Liver (tissue), 9 donors: ENCODE results near the gene VDAC1. TPM values are rescaled to one million over a fixed set of nuclear protein-coding genes. Genes with fewer than 3 reads are reported as not detected.
A peak's percentile ranks its signal among the peaks of the same experiment; 100 is the strongest.

Source experiments
- DNase-seq: peaks from one replicate; pipeline ENCODE4 v3.0.0-alpha.2; 2017; ENCODE audit warnings: low spot score
- H3K27ac ChIP-seq, 2 donors: one replicate each; pipeline ENCODE4 v1.7.0; 2013; ENCODE audit warnings: inconsistent platforms in 2 of 2, low read length in 2 of 2, control low read depth in 1 of 2, low read depth in 1 of 2, mild to moderate bottlenecking in 1 of 2
- H3K27me3 ChIP-seq, 4 donors: one replicate each; pipeline versions ENCODE4 v1.6.1 to v1.7.0; 2013; ENCODE audit warnings: low read length in 3 of 4, inconsistent platforms in 1 of 4, mild to moderate bottlenecking in 1 of 4, moderate library complexity in 1 of 4; ENCODE audit not compliant: control insufficient read depth in 4 of 4, insufficient read depth in 4 of 4
- H3K36me3 ChIP-seq, 4 donors: one replicate each; pipeline versions ENCODE4 v1.6.1 to v1.7.0; 2013; ENCODE audit warnings: low read length in 3 of 4, mild to moderate bottlenecking in 3 of 4, low read depth in 1 of 4, moderate library complexity in 1 of 4; ENCODE audit not compliant: control insufficient read depth in 4 of 4, insufficient read depth in 3 of 4
- H3K4me1 ChIP-seq, 4 donors: one replicate each; pipeline versions ENCODE4 v1.6.1 to v1.7.0; 2013; ENCODE audit warnings: low read length in 3 of 4, mild to moderate bottlenecking in 3 of 4, moderate library complexity in 1 of 4; ENCODE audit not compliant: control insufficient read depth in 4 of 4, insufficient read depth in 4 of 4
- H3K4me3 ChIP-seq, 3 donors: one replicate each; pipeline versions ENCODE4 v1.6.1 to v1.7.0; 2013; ENCODE audit warnings: low read length in 3 of 3, control low read depth in 1 of 3, low read depth in 1 of 3, mild to moderate bottlenecking in 1 of 3
- H3K9ac ChIP-seq, 2 donors: one replicate each; pipeline ENCODE4 v1.7.0; 2013; ENCODE audit warnings: low read length in 2 of 2, mild to moderate bottlenecking in 2 of 2, moderate library complexity in 2 of 2, control low read depth in 1 of 2, low read depth in 1 of 2
- H3K9me3 ChIP-seq, 4 donors: one replicate each; pipeline versions ENCODE4 v1.6.1 to v1.7.0; 2013; ENCODE audit warnings: low read length in 3 of 4; ENCODE audit not compliant: control insufficient read depth in 4 of 4
- EGR1 ChIP-seq, 2 donors: IDR thresholded peaks; 2 replicates each; pipeline ENCODE4 v1.6.1; 2016 to 2018; ENCODE audit warnings: antibody characterized with exemption in 2 of 2, low read depth in 2 of 2
- FOXA2 ChIP-seq: IDR thresholded peaks from 2 replicates; pipeline ENCODE4 v1.6.1; 2016; ENCODE audit warnings: antibody characterized with exemption
- GABPA ChIP-seq, 2 donors: IDR thresholded peaks in 1 of 2; conservative IDR thresholded peaks in 1 of 2; 2 replicates each; pipeline ENCODE4 v1.6.1; 2016; ENCODE audit warnings: antibody characterized with exemption in 2 of 2, mild to moderate bottlenecking in 1 of 2, moderate library complexity in 1 of 2
- HNF4A ChIP-seq, 2 donors: conservative IDR thresholded peaks; 2 replicates each; pipeline ENCODE4 v1.6.1; 2016; ENCODE audit warnings: antibody characterized with exemption in 2 of 2, mild to moderate bottlenecking in 2 of 2
- HNF4G ChIP-seq: IDR thresholded peaks from 2 replicates; pipeline ENCODE4 v1.6.1; 2016; ENCODE audit warnings: antibody characterized with exemption
- JUND ChIP-seq, 2 donors: IDR thresholded peaks; 2 replicates each; pipeline ENCODE4 v1.6.1; 2016; ENCODE audit warnings: antibody characterized with exemption in 2 of 2
- NR2F2 ChIP-seq: IDR thresholded peaks from 2 replicates; pipeline ENCODE4 v1.6.1; 2016; ENCODE audit warnings: antibody characterized with exemption
- RAD21 ChIP-seq, 2 donors: IDR thresholded peaks; 2 replicates each; pipeline ENCODE4 v1.6.1; 2016; ENCODE audit warnings: antibody characterized with exemption in 2 of 2, mild to moderate bottlenecking in 2 of 2
- RXRA ChIP-seq, 2 donors: IDR thresholded peaks; 2 replicates each; pipeline ENCODE4 v1.6.1; 2017 to 2018; ENCODE audit warnings: antibody characterized with exemption in 2 of 2, mild to moderate bottlenecking in 1 of 2
- SP1 ChIP-seq: IDR thresholded peaks from 2 replicates; pipeline ENCODE4 v1.6.1; 2018; ENCODE audit warnings: antibody characterized with exemption, mild to moderate bottlenecking
- TAF1 ChIP-seq: conservative IDR thresholded peaks from 2 replicates; pipeline ENCODE4 v1.6.1; 2016; ENCODE audit warnings: antibody characterized with exemption, mild to moderate bottlenecking
- YY1 ChIP-seq: IDR thresholded peaks from 2 replicates; pipeline ENCODE4 v1.6.1; 2016; ENCODE audit warnings: antibody characterized with exemption, mild to moderate bottlenecking
- WGBS: extraction: QIAGEN DNeasy Blood & Tissue Kit; methylation state at CpG from one replicate; pipeline ENCODE4 v1.1.7; 2013; 5-methylcytosine and 5-hydroxymethylcytosine counted together
- polyA plus RNA-seq, 2 donors: library from polyadenylated mRNA; stranded (reverse) in 1 of 2; unstranded in 1 of 2; fragments of 200-250 nt in 1 of 2; fragments of >200 nt in 1 of 2; fragmentation: Nextera tagmentation in 1 of 2; extraction: Ambion mirVana in 1 of 2; gene quantifications; one replicate each; pipeline versions ENCODE4 v1.2.1 to v1.2.3, GENCODE V29; 2013 to 2015
- total RNA-seq, 2 donors: library from RNA; depleted of rRNA; stranded (reverse); fragments of >200 nt; gene quantifications; one replicate each; pipeline ENCODE4 v1.2.3, GENCODE V29; 2014
- TF ChIP-seq, protein P1 (sequence below): IDR thresholded peaks from 2 replicates; pipeline ENCODE4 v1.6.1; 2016; ENCODE audit warnings: antibody characterized with exemption
- TF ChIP-seq, protein P2 (sequence below): IDR thresholded peaks from 2 replicates; pipeline ENCODE4 v1.6.1; 2016; ENCODE audit warnings: antibody characterized with exemption
- TF ChIP-seq, protein P3 (sequence below): IDR thresholded peaks from 2 replicates; pipeline ENCODE4 v1.6.1; 2016; ENCODE audit warnings: antibody characterized with exemption
- TF ChIP-seq, protein P4 (sequence below): IDR thresholded peaks from 2 replicates; pipeline ENCODE4 v1.6.1; 2016; ENCODE audit warnings: antibody characterized with exemption, mild to moderate bottlenecking
- donor health status: healthy.
- donor health status: healthy.
- donor health status: healthy.
- donor health status: healthy.
- donor health status: healthy.

Gene VDAC1
- total and polyA plus RNA-seq, 4 donors, result 85.4 to 139 (median 121) TPM

DNA sequence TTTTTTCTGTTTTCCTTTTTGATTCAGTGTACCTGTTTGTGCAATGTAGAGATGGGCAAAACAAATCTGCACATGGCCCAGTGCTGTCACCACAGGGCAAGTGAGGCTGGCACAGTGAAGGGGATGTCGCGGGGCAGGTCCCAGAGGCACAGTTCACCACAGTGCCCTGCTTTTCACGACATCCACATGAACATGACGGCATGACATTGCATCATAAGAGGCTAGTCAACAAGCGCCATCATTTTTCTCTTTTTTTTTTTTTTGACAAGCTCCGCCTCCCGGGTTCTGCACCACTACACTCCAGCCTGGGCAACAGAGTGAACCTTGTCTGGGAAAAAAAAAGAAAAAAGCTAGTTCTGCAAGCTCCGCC lies 42.9 kb upstream of the VDAC1 start:
- Histone ChIP-seq H3K4me1 (no peaks in the 10 kb centered on the region), H3K27ac (no peak overlapping the region), H3K4me3 (no peak overlapping the region), H3K36me3 (no peaks in the 10 kb centered on the region), H3K9me3 (no peaks in the 10 kb centered on the region), H3K9ac (no peak overlapping the region), H3K27me3 (no peaks in the 10 kb centered on the region)
- no peak for DNase-seq
- TF ChIP-seq TAF1 (no peak), HNF4G (no peak), RAD21 (IDR thresholded peaks at IDR 0.05) (no peak), NR2F2 (no peak)
- 87% methylated on average over 8 of the region's 8 CpGs for WGBS

DNA sequence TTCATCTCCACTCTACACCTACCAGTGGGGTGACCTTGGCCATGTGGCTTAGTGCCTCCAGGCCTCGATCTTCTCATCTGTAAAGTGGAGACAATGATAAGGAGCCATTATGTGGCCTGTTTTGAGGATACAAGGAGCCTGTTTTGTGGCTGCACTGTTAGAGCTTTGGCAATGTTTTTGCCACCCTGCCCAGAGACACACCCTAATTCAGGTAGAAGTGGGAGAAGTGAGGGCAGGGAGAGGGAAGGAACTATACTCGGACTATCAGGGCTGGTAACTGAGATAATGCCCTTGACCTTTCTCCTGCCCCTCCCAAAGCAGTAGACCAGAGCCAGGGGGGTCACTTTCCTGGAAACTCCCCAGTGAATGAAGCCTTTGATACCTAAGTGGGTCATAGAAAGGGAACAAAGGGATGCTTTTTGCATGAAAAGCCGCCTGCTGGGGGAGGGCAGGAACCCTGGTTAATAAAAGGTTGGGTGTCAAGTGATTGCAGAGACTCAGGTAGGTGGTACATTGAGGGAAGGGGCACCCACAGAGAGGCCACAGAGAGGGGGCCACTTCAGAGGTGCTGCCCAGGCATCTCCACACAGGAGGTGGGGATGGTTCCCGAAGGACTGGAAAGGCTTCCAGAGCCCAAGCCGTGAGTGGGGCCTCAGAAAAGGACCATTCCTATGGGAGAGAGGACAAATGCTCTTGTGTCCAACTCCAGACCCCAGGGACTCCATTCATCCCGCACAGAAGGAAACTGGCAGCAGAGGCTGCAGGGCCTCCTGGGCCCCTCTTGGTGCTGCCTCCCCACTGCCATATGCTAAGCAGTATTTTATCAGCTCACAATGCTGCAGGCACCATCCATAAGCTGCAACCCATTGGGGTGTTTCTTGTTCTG lies 42.3 kb upstream of the VDAC1 start:
- WGBS, result 87% methylated on average over 6 of the region's 6 CpGs
- H3K4me1 ChIP-seq, result no peaks in the 10 kb centered on the region
- TF ChIP-seq SP1 (no peak), NR2F2 (peak; percentile 53)
- H3K4me3 ChIP-seq, result no peak overlapping the region
- no peaks in the 10 kb centered on the region for H3K36me3 ChIP-seq
- no peak overlapping the region for H3K9ac ChIP-seq
- H3K27ac ChIP-seq, result no peak overlapping the region
- DNase-seq, result no peak
- H3K9me3 ChIP-seq, result no peaks in the 10 kb centered on the region
- H3K27me3 ChIP-seq, result no peaks in the 10 kb centered on the region

DNA sequence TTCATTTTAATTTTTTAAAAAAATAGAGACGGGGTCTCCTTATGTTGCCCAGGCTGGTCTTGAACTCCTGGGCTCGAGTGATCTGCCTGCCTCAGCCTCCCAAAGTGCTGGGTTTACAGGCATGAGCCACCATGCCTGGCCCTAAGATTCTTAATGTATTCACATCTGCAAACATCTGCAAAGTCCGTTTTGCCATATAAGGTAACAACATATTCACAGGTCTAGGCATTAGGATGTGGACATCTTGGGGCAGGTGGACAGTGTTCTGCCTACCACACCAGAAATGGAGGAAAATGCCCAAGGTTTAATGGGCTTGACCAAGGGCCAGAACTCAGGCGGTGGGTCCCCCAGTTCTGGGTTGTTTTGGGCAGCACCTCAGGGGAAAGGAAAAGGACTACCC lies 41.6 kb upstream of the VDAC1 start:
- Histone ChIP-seq H3K4me3 (no peak overlapping the region), H3K9me3 (no peaks in the 10 kb centered on the region), H3K36me3 (no peaks in the 10 kb centered on the region), H3K27ac (no peak overlapping the region), H3K4me1 (no peaks in the 10 kb centered on the region), H3K27me3 (no peaks in the 10 kb centered on the region), H3K9ac (no peak overlapping the region)
- 93% methylated on average over 4 of the region's 4 CpGs for WGBS
- DNase-seq, result no peak
- TF ChIP-seq GABPA (IDR thresholded peaks at IDR 0.05 in 1 of 2, conservative IDR thresholded peaks at IDR 0.05 in 1 of 2) (no peak), RAD21 (IDR thresholded peaks at IDR 0.05) (no peak), NR2F2 (no peak), FOXA2 (no peak), SP1 (no peak), HNF4G (no peak), YY1 (no peak), RXRA (IDR thresholded peaks at IDR 0.05) (no peak), TAF1 (no peak), JUND (IDR thresholded peaks at IDR 0.05) (no peak), EGR1 (IDR thresholded peaks at IDR 0.05; ENCODE audit: low read depth in 2 of 2) (no peak), HNF4A (conservative IDR thresholded peaks at IDR 0.05) (no peak)
- TF ChIP-seq, protein P1, sequence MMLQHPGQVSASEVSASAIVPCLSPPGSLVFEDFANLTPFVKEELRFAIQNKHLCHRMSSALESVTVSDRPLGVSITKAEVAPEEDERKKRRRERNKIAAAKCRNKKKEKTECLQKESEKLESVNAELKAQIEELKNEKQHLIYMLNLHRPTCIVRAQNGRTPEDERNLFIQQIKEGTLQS, result no peak
- TF ChIP-seq, protein P2, sequence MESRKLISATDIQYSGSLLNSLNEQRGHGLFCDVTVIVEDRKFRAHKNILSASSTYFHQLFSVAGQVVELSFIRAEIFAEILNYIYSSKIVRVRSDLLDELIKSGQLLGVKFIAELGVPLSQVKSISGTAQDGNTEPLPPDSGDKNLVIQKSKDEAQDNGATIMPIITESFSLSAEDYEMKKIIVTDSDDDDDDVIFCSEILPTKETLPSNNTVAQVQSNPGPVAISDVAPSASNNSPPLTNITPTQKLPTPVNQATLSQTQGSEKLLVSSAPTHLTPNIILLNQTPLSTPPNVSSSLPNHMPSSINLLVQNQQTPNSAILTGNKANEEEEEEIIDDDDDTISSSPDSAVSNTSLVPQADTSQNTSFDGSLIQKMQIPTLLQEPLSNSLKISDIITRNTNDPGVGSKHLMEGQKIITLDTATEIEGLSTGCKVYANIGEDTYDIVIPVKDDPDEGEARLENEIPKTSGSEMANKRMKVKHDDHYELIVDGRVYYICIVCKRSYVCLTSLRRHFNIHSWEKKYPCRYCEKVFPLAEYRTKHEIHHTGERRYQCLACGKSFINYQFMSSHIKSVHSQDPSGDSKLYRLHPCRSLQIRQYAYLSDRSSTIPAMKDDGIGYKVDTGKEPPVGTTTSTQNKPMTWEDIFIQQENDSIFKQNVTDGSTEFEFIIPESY, result no peak
- TF ChIP-seq, protein P3, sequence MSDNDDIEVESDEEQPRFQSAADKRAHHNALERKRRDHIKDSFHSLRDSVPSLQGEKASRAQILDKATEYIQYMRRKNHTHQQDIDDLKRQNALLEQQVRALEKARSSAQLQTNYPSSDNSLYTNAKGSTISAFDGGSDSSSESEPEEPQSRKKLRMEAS, result no peak
- TF ChIP-seq, protein P4, sequence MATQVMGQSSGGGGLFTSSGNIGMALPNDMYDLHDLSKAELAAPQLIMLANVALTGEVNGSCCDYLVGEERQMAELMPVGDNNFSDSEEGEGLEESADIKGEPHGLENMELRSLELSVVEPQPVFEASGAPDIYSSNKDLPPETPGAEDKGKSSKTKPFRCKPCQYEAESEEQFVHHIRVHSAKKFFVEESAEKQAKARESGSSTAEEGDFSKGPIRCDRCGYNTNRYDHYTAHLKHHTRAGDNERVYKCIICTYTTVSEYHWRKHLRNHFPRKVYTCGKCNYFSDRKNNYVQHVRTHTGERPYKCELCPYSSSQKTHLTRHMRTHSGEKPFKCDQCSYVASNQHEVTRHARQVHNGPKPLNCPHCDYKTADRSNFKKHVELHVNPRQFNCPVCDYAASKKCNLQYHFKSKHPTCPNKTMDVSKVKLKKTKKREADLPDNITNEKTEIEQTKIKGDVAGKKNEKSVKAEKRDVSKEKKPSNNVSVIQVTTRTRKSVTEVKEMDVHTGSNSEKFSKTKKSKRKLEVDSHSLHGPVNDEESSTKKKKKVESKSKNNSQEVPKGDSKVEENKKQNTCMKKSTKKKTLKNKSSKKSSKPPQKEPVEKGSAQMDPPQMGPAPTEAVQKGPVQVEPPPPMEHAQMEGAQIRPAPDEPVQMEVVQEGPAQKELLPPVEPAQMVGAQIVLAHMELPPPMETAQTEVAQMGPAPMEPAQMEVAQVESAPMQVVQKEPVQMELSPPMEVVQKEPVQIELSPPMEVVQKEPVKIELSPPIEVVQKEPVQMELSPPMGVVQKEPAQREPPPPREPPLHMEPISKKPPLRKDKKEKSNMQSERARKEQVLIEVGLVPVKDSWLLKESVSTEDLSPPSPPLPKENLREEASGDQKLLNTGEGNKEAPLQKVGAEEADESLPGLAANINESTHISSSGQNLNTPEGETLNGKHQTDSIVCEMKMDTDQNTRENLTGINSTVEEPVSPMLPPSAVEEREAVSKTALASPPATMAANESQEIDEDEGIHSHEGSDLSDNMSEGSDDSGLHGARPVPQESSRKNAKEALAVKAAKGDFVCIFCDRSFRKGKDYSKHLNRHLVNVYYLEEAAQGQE, result no peak
